PC-3 (cell line): ENCODE data around the gene TECRL. TPM values are rescaled to one million over a fixed set of nuclear protein-coding genes. Genes with fewer than 3 reads are reported as not detected.

Source experiments
- ATAC-seq: fragments of 200-7000 bp; cut with Tn5 transposase; 2 replicates; pipeline ENCODE4 v1.9.1; 2020; ENCODE audit warnings: mild to moderate bottlenecking, moderate library complexity
- BruUV-seq: library from RNA; stranded (reverse); fragments of 400-500 nt; replicated peaks from 2 replicates; lab custom pipeline; 2021; lab: Mats Ljungman, UMichigan
- CTCF ChIA-PET: fragments of 300-600 bp; sonication (Branson Sonifier 250); formaldehyde crosslinking; loops from one replicate; lab custom pipeline; 2022; ENCODE audit warnings: antibody characterized with exemption; lab: Charles Lee
- POLR2A ChIA-PET: fragments of 300-600 bp; sonication (Branson Sonifier 250); formaldehyde crosslinking; loops from one replicate; lab custom pipeline; 2022; ENCODE audit warnings: antibody characterized with exemption; ENCODE audit not compliant: unreplicated experiment; lab: Charles Lee
- DNase-seq: peaks from one replicate; pipeline ENCODE4 v3.0.0-alpha.2; 2015
- H2AFZ ChIP-seq: fragments of 300-600 bp; sonication (generic); 2 replicates; pipeline ENCODE4 v1.6.0; 2016; ENCODE audit warnings: antibody characterized with exemption, low read length
- H3F3A ChIP-seq: fragments of 300-600 bp; sonication (generic); one replicate; pipeline ENCODE4 v1.6.0; 2017; ENCODE audit warnings: antibody characterized with exemption, low read length, control low read depth, mild to moderate bottlenecking; ENCODE audit not compliant: unreplicated experiment
- H3K27ac ChIP-seq: fragments of 300-600 bp; sonication (generic); 2 replicates; pipeline ENCODE4 v1.5.1; 2016; ENCODE audit warnings: mild to moderate bottlenecking, low read length
- H3K27me3 ChIP-seq: fragments of 300-600 bp; sonication (generic); 2 replicates; pipeline ENCODE4 v1.6.1; 2016; ENCODE audit warnings: low read length, mixed read lengths
- H3K36me3 ChIP-seq: fragments of 300-600 bp; sonication (generic); 2 replicates; pipeline ENCODE4 v1.6.1; 2016; ENCODE audit warnings: low read depth, mixed run types, low read length, mixed read lengths
- H3K4me1 ChIP-seq: fragments of 300-600 bp; sonication (generic); 2 replicates; pipeline ENCODE4 v1.5.1; 2016; ENCODE audit warnings: low read length; ENCODE audit not compliant: insufficient read depth
- H3K4me2 ChIP-seq: fragments of 300-600 bp; sonication (generic); 2 replicates; pipeline ENCODE4 v1.6.0; 2016; ENCODE audit warnings: low read length
- H3K4me3 ChIP-seq: fragments of 300-600 bp; sonication (generic); 2 replicates; pipeline ENCODE4 v1.5.1; 2016; ENCODE audit warnings: mild to moderate bottlenecking, low read length, mixed read lengths
- H3K79me2 ChIP-seq: fragments of 300-600 bp; sonication (generic); 2 replicates; pipeline ENCODE4 v1.6.1; 2017; ENCODE audit warnings: low read length, mixed read lengths
- H3K9ac ChIP-seq: fragments of 300-600 bp; sonication (generic); 2 replicates; pipeline ENCODE4 v1.6.0; 2016; ENCODE audit warnings: mild to moderate bottlenecking, low read length
- H3K9me2 ChIP-seq: fragments of 300-600 bp; sonication (generic); replicated peaks from 2 replicates; pipeline ENCODE4 v1.6.1; 2016; ENCODE audit warnings: mixed run types, low read length, mixed read lengths
- H3K9me3 ChIP-seq: fragments of 300-600 bp; sonication (generic); 2 replicates; pipeline ENCODE4 v1.6.1; 2016; ENCODE audit warnings: low read length, mixed read lengths
- H4K20me1 ChIP-seq: fragments of 300-600 bp; sonication (generic); 2 replicates; pipeline ENCODE4 v1.6.1; 2016; ENCODE audit warnings: low read length, mixed read lengths
- EZH2 ChIP-seq: fragments of 300-600 bp; sonication (generic); IDR thresholded peaks from one replicate; pipeline ENCODE4 v1.6.1; 2017; ENCODE audit warnings: antibody characterized with exemption, mild to moderate bottlenecking, low read length; ENCODE audit not compliant: unreplicated experiment
- EZH2phosphoT487 ChIP-seq: fragments of 300-600 bp; sonication (generic); IDR thresholded peaks from 2 replicates; pipeline ENCODE4 v1.6.1; 2018; ENCODE audit warnings: mild to moderate bottlenecking, antibody characterized with exemption, low read length, borderline replicate concordance
- intact Hi-C: fragments of 100-400 bp; cut with micrococcal nuclease; formaldehyde crosslinking; loops from 2 replicates; pipeline ENCODE4 v1.9.0; 2023
- total RNA-seq: library from RNA; depleted of rRNA; stranded (reverse); fragments of >200 nt; gene quantifications from 2 replicates; pipeline ENCODE4 v1.2.3, GENCODE V29; 2014
- TF ChIP-seq, protein P1 (sequence below): fragments of 300-600 bp; sonication (generic); conservative IDR thresholded peaks from 2 replicates; pipeline ENCODE4 v1.5.1; 2017; ENCODE audit warnings: antibody characterized with exemption, low read depth, mild to moderate bottlenecking, low read length

TECRL gene
- total RNA-seq, 1 experiment from 2014 or later, result not detected

GRCh38 chr4:64306255-64306565, 103.0 kb downstream of the TECRL start:
- intact Hi-C loops, result no loop called here
- no peak overlapping the region for H3K27ac ChIP-seq
- no peaks in the 10 kb centered on the region for H3K4me1 ChIP-seq
- H3K4me2 ChIP-seq, result no peak overlapping the region
- H2AFZ ChIP-seq, result no peak overlapping the region
- DNase-seq, result no peak
- no peaks in the 10 kb centered on the region for H3K27me3 ChIP-seq
- ChIA-PET POLR2A (no interaction called here), CTCF (no interaction called here)
- no peaks in the 10 kb centered on the region for H3K79me2 ChIP-seq
- TF ChIP-seq EZH2 (no peak), EZH2phosphoT487 (no peak)
- TF ChIP-seq, protein P1, sequence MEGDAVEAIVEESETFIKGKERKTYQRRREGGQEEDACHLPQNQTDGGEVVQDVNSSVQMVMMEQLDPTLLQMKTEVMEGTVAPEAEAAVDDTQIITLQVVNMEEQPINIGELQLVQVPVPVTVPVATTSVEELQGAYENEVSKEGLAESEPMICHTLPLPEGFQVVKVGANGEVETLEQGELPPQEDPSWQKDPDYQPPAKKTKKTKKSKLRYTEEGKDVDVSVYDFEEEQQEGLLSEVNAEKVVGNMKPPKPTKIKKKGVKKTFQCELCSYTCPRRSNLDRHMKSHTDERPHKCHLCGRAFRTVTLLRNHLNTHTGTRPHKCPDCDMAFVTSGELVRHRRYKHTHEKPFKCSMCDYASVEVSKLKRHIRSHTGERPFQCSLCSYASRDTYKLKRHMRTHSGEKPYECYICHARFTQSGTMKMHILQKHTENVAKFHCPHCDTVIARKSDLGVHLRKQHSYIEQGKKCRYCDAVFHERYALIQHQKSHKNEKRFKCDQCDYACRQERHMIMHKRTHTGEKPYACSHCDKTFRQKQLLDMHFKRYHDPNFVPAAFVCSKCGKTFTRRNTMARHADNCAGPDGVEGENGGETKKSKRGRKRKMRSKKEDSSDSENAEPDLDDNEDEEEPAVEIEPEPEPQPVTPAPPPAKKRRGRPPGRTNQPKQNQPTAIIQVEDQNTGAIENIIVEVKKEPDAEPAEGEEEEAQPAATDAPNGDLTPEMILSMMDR, result no peak
- no peaks in the 10 kb centered on the region for H3F3A ChIP-seq
- no peak for ATAC-seq
- no TSS peak for BruUV-seq
- H3K36me3 ChIP-seq, result no peaks in the 10 kb centered on the region
- no peaks in the 10 kb centered on the region for H4K20me1 ChIP-seq
- H3K9me3 ChIP-seq, result peaks cover 10% of the 10 kb centered on the region
- H3K9me2 ChIP-seq, result no peaks in the 10 kb centered on the region
- no peak overlapping the region for H3K9ac ChIP-seq
- H3K4me3 ChIP-seq, result no peak overlapping the region

DNA sequence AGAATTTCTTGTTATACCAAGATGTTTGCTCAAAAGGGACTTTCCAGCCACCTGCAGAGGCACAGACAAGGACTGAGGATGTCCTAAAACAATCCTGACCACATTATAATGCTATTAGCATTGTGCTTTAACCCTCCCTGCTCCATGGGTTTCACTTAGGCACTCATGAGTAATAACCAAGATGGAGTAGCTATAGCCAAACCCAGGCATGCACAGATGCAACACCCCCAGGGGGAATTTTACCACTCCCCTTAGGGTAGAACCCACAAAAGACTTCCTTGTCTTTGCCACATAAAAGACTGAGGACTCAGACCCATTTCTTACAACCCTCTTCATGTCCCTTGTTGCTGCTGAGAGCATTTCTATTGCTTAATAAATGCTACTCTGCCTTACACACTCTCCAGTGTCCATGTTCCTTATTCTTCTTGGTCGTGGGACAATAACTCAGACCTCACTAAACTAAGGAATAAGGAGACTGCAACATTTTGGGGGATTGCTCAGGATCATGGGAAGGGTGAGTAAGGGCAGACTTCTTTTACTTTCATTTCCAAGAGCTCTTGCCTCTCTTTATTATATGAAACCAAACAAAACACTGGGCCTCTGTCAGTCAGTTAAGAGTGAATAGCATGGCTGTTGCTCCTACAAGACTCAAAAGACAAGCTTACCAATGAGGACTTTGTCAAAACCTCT, 103.5 kb downstream of the TECRL start:
- no peaks in the 10 kb centered on the region for H3K9me2 ChIP-seq
- H4K20me1 ChIP-seq, result no peaks in the 10 kb centered on the region
- CTCF ChIA-PET, result no interaction called here
- H3K9me3 ChIP-seq, result peaks cover 10% of the 10 kb centered on the region
- H3K79me2 ChIP-seq, result no peaks in the 10 kb centered on the region
- no peak overlapping the region for H3K27ac ChIP-seq
- ATAC-seq (no peak), DNase-seq (no peak)
- H3K4me2 ChIP-seq, result no peak overlapping the region
- intact Hi-C loops, result no loop called here
- no peaks in the 10 kb centered on the region for H3K27me3 ChIP-seq
- H3K4me1 ChIP-seq, result no peaks in the 10 kb centered on the region
- BruUV-seq, result no TSS peak
- no peak overlapping the region for H3K4me3 ChIP-seq
- H2AFZ ChIP-seq, result no peak overlapping the region
- POLR2A ChIA-PET, result no interaction called here
- no peak overlapping the region for H3K9ac ChIP-seq
- no peak for TF ChIP-seq EZH2
- TF ChIP-seq, protein P1, result no peak
- TF ChIP-seq EZH2phosphoT487, result no peak
- H3K36me3 ChIP-seq, result no peaks in the 10 kb centered on the region
- no peaks in the 10 kb centered on the region for H3F3A ChIP-seq

DNA sequence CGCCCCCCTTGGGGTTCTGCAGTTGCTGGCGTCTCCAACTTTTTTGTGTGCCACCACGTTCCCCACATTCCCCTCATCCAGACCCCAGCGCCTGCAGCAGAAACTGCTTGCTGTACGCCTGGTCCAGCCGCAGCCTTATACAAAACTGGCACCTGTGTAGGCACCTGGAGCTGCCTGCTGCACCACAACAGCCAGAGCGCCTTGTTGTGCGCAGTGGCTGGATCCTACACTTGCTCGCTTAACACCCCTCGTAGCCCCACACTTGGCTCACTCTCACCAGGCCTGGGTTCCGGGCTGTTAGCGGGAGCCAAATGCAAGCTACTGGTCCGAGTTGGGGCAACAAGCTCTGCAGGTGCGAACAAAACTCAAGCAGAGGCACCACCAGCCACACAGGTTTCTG, 136.8 kb downstream of the TECRL start:
- DNase-seq, result peak; percentile 7
- no TSS peak for BruUV-seq

More for the DNA sequence above, 136.8 kb downstream of the TECRL start:
- Histone ChIP-seq H3K9ac (no peak overlapping the region), H3K4me1 (no peaks in the 10 kb centered on the region), H3K27ac (no peak overlapping the region), H3K9me2 (no peaks in the 10 kb centered on the region), H2AFZ (peak overlapping the region; percentile 82), H4K20me1 (no peaks in the 10 kb centered on the region), H3K9me3 (no peaks in the 10 kb centered on the region), H3K4me3 (peak overlapping the region; percentile 68), H3K27me3 (no peaks in the 10 kb centered on the region), H3K4me2 (peak overlapping the region; percentile 82), H3K79me2 (no peaks in the 10 kb centered on the region), H3F3A (no peaks in the 10 kb centered on the region), H3K36me3 (no peaks in the 10 kb centered on the region)
- POLR2A ChIA-PET, result interaction anchor here (0.6 kb wide), 1 partner anchor 129 kb away, joined by 5 read pairs; no protein-coding TSS in a partner anchor
- CTCF ChIA-PET, result interaction anchor here (0.5 kb wide), 1 partner anchor 1917 kb away, joined by 3 read pairs; no protein-coding TSS in a partner anchor
- intact Hi-C loops, result no loop called here
- ATAC-seq, result peak; percentile 23
- TF ChIP-seq EZH2phosphoT487, result no peak
- TF ChIP-seq EZH2, result no peak
- TF ChIP-seq, protein P1, result no peak
